ENCODE data around the gene CRAT.
A peak's percentile ranks its signal among the peaks of the same experiment; 100 is the strongest.

CRAT gene

GRCh38 chr9:129110740-129111527 is at the start of gene CRAT, which contains the start of gene PTPA:
TSS of gene CRAT (minus strand) at chr9:129110793. CDS start at chr9:129110509, 284 bp downstream.
TSS of gene PTPA (plus strand) at chr9:129111415. CDS start at chr9:129111601, 186 bp downstream.
- DNase-seq (ENCODE audit: low read depth) = peak; percentile 92

DNA sequence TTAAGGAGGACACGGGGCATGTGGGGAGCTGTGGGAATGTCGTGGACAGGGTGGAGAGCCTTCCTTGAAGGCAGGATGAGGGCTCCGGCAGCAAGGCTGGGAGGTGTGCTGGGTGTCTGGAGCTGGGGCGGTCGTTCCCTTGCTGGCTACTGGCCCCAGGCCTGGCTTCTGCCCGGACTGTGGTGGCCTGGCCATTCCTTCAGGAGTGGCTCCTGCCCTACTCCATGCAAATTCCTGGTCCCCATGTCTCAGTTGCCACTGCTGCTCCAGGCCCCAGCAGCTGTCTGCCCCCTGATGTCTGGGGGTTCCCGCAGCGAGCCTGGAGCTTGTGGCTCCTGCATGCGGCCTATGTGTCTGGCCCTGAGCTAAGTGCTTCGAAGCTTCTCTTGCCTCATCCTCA is 45.6 kb upstream of the CRAT start:
- DNase-seq (ENCODE audit: low read depth) = no peak

GRCh38 chr9:129154866-129155477 is 44.4 kb upstream of the CRAT start:
- no peak for DNase-seq (ENCODE audit: low read depth)

DNA sequence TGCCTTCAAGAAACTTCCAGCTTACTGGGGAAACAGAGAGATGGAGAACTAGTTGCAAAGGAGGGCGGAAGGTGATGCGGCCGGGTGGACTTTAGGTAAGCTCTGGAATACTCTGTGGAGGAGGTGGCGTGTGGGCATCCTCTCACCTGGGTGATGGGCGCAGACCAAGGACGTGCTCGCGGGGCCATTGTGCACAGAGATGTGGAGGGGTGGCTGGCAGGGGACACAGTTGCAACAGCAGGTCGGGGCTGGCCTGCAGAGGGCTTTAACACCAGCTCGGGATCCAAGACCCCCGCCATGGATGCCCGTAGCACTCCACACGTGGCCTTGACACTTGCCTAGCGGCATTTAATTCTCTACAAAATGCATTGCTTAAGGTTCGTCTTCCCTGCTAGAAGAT is 40.9 kb upstream of the CRAT start:
- DNase-seq (ENCODE audit: low read depth) = no peak

GRCh38 chr9:129150672-129151211 is 40.1 kb upstream of the CRAT start:
- DNase-seq (ENCODE audit: low read depth) = no peak

- no peak for DNase-seq (ENCODE audit: low read depth)
These were observed 39.5 kb upstream of the CRAT start for GRCh38 chr9:129150122-129150521.

DNA sequence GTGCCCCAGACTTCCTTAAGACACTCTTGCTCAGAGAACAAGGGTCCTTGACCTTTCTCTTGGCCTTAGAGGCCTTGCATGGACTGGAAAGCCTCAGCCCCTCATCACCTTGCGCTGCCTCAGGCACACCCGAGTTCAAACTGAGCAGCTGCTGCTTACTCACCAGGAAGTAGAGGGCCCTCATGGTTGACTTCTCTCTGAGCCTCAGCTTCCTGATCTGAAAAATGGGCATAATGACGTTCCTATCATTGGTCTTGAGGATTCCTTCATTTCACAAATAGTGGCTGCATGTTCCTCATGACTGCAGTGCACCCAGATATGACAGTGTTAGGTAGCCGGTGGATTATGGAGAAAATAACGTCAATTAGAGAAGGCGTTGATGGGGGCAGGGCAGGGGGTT is 38.8 kb upstream of the CRAT start:
- DNase-seq (ENCODE audit: low read depth) = no peak

DNA sequence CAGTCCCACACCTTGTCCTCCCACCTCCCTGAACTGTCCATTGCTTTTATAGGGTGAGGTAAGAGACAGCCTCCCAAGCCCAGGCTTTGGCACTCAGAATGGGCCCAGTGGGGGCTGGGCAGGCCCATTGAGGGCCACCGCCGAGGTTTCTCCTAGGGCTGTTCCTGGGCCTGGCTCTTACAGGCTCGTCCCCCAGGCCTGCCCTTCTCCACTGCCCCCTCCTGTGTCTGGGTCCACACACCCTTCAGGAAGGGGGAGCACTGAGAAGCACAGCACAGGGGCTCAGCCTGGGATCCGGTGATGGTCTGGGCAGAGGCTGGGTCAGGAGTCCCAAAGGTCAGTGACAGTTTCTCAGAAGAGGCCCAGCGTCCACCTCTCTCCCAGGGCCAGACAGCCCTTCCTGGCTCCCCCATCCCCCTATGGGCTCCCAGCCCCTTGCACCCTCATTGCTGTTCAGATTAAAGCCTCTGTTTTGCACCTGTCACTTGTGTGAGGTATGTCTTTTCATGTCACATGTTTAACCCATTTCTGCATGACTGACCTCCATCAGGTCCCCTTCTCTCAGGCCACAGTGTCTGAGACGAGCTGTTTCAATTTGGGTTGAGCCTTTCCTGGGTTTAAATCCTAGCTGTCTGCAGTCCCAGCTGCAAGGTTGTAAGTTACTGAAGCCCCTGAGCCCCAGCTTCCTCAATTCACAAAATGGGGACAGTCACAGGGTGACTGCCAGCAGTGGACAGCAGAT is 38.0 kb upstream of the CRAT start:
- DNase-seq (ENCODE audit: low read depth) = no peak

GRCh38 chr9:129146441-129146941 is 35.9 kb upstream of the CRAT start:
- DNase-seq (ENCODE audit: low read depth) = peak; percentile 85

DNA sequence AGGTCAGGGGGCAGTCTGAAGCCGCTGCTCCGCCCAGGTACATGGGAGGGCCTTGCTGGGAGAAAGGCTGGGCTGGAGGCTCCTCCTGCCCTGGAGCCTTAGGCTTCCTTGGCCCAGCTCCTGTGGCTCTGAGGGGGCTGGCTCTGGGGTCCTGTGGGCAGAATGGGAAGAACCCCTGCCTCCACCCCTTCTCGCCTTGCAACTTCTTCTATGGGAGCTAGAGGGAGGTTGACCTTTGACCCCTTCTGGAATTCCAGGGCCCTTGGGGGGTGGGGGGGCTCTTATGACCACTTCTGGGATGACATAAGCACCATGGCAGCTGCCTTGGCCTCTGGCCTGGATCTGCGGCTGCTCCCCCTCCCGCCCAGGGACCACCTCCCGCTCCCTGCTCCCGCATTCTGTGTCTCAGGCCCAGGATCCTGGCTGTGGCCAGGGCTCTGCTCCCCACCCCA is 35.3 kb upstream of the CRAT start:
- peak; percentile 96 for DNase-seq (ENCODE audit: low read depth)

- no peak for DNase-seq (ENCODE audit: low read depth)
These were observed 34.7 kb upstream of the CRAT start for GRCh38 chr9:129145316-129145715.

- DNase-seq (ENCODE audit: low read depth) = peak; percentile 88
These were observed 32.7 kb upstream of the CRAT start for GRCh38 chr9:129143031-129143927.

DNA sequence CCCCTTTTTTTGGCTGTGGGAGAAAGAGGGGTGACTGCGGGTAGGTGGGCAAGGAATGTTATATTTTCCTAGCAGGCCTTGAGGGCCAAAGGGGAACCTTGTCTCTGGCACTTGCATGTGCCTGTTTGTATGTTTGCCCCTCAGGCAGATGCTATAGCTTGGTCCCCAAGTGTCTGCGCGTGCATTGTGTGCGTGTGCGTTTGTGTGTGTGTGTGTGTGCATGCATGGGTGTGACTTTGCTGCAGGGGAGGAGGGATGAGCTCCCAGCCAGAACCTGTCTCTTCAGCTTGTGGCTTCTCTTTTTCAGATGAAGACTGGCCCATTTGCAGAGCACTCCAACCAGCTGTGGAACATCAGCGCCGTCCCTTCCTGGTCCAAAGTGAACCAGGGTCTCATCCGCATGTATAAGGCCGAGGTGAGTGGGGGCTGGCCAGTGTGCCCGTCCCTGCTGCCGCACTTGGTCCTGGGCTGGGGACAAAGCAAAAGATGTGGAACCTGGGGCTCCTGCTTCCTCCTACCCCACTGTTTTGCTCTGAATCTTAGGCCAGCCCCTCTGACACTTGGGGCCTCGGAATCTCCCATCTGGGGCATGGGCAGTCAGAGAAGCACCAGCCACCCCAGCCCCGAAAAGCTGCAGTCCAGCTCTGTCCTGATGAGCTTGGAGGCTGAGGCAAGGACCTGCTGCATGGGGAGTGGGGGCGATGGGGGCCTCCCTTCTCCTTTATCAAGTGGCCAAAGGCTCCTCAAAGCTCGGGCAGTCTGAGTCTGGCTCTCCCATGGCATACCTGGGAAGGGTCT is 31.7 kb upstream of the CRAT start:
- DNase-seq (ENCODE audit: low read depth) = no peak

DNA sequence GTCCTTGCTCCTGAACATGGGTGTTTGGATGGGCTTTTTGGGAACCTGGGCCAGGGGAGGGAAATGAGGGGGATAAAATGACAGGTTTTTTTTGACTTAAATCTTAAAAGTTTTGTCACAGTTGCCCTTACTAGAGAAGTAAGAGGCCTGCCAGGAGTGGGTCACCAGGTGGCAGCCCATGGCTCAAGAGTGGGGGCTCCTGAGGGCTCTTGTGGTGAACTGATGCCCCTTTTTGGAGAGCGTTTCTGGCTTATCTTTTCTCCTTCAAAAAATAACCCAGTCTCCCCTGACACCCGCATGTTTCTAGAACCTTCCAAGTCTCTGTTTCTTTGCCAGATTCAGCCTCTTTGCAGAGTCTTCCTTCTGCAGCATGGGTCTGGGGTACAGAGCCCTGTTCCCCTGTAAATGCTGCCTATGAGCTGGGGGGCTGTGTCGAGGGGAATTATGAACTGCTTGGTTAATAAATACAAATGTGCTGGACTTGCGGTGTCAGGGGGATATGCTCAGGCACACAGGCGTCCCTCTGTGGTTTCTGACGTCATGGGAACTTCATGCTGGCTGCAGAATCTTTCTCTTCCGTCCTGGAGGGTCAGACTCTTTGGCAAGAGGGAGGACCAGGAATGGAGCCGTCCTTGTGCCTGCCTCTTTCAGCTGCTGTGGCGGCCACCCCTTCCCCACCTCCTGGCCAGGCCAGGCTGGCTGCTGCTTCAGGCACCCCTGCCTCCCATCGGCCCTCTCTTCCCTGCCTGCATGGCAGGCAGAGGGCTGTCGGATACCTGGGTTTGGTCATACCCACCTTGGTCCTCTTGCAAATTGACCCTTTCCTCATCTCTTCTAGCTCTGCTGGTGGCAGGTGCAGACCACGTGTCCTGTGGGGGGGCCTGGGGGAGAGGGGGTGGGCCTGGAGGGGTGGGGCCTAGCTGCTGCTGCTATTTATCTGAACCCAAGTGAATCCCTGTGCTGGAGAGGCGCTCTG is 30.8 kb upstream of the CRAT start:
- peak; percentile 44 for DNase-seq (ENCODE audit: low read depth)

DNA sequence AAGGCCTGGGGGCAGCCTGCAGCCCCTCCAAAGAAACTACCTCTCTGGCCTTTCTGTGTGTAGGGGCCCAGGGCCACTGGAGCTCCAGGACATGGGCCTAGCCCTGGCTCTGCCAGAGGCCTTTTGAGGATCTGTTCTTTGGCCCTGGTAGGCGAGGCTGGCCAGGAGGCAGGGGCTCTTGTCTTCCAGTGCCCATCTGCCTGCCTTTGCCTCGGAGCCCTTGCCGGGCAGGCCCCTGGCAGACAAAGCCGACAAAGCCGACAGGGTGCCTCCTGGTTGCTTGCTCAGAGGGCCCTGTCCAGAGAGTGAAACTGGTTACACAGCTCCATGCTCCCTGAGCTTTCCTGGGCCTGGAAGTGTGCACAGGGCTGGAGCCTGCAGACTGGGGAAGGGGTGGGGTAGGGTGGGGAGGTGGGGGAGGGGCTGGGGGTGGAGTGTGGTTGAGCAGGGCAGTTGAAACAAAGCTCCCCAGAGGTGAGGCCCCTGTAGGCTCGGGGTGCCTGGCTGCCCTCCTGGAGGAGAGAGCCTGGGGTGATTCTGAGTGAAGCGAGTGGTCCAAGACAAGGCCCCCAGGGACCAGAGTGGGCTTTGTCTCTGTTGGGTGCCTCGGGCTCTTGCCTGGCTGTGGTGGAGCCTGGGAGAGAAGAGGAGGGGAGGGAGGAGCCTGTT is 29.9 kb upstream of the CRAT start:
- DNase-seq (ENCODE audit: low read depth) = no peak

DNA sequence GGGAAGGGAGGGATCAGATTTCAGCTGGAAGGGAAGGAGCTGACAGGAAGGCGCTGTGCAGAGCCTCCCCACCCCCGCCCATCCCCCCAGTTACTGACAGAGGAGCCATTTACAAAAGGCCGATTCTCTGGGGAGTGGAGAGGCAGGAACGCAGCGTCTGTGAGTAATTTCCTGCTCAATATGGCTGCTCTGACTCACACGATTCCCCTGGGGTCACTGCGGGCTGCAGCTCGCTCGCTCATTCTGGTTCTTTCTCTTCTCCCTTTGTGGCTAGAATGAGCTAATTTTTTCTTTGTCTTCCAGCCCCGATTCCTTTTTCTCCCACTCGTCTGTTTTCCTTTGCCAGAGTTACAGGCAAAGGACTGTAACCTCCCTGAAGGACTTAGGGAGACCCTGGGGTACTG is 29.4 kb upstream of the CRAT start:
- DNase-seq (ENCODE audit: low read depth) = peak; percentile 100

DNA sequence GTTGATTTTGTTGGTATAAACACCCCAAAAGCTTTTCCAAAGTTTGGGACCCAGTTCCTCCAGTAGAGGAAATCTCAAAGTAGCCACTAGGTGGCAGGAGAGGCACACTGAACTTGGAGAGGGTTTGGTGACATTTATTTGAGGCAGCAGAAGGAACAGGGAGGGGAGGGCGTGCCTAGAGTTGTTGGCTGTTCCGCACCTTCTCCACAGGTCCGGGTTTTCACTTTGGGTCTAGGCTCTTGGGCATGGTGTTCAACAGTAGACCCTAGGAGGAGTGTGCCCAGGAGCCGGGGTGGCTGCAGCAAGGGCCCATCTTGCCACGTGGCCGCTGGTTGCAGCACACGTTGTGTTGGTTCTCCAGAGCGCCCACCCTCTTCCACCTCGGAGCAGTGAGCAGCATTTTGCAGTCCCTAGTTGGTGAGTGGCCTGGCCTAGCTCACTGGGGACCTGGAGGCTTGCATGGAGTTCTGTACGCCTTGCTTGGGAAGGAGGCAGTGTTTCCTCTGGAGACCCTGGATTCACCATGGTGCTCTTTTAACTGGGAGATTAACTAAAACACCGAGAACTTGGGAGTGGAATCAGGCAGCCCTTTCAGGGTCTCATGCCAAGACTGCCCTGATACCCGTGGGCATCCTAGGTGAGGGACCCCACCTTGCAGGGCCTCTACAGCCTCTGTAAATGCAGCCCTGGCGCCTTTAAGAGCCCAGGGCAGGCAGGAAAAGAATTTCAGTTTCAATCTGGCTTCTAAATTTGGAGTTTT is 28.8 kb upstream of the CRAT start:
- DNase-seq (ENCODE audit: low read depth) = peak; percentile 84
